GM19351 (cell line): ENCODE measurements around the gene LRRC28.

Source experiments
- ATAC-seq: cut with Tn5 transposase; IDR thresholded peaks from one replicate; pipeline ENCODE4 v1.9.1; 2021; ENCODE audit warnings: mild to moderate bottlenecking, moderate library complexity; ENCODE audit not compliant: unreplicated experiment

The LRRC28 gene

GRCh38 chr15:99413955-99414754 lies 162.9 kb downstream of the LRRC28 start:
- ATAC-seq, result no peak

- ATAC-seq, result no peak
These were observed 163.8 kb downstream of the LRRC28 start for GRCh38 chr15:99414755-99415731.

- no peak for ATAC-seq
These were observed 165.2 kb downstream of the LRRC28 start for GRCh38 chr15:99416191-99417188.

GRCh38 chr15:99421172-99421656 lies 169.9 kb downstream of the LRRC28 start:
- no peak for ATAC-seq

- ATAC-seq, result no peak
These were observed 170.5 kb downstream of the LRRC28 start for GRCh38 chr15:99421758-99422157.

- no peak for ATAC-seq
These were observed 172.2 kb downstream of the LRRC28 start for GRCh38 chr15:99423186-99424130.

- no peak for ATAC-seq
These were observed 172.9 kb downstream of the LRRC28 start for GRCh38 chr15:99424131-99424571.

GRCh38 chr15:99424978-99425656 lies 173.8 kb downstream of the LRRC28 start:
- peak; percentile 88 for ATAC-seq

GRCh38 chr15:99425657-99426301 lies 174.5 kb downstream of the LRRC28 start:
- no peak for ATAC-seq

GRCh38 chr15:99426431-99427105 lies 175.3 kb downstream of the LRRC28 start:
- no peak for ATAC-seq

GRCh38 chr15:99427210-99427609 lies 175.9 kb downstream of the LRRC28 start:
- no peak for ATAC-seq

- ATAC-seq, result no peak
These were observed 176.5 kb downstream of the LRRC28 start for GRCh38 chr15:99427668-99428361.

- ATAC-seq, result no peak
These were observed 178.4 kb downstream of the LRRC28 start for GRCh38 chr15:99429681-99430081.

GRCh38 chr15:99430881-99431401 lies 179.7 kb downstream of the LRRC28 start:
- ATAC-seq, result no peak

GRCh38 chr15:99431661-99432091 lies 180.4 kb downstream of the LRRC28 start:
- ATAC-seq, result no peak

GRCh38 chr15:99432271-99433025 lies 181.2 kb downstream of the LRRC28 start:
- no peak for ATAC-seq
